Hematopoietic multipotent progenitor cell treated with erythropoietin and hydrocortisone succinate and interleukin-3 and kit ligand, for 6 days (in vitro differentiated cells): ENCODE data around the gene FOXP1.
"Not testable (repeated sequence)": the region's sequence is repeated elsewhere in the genome, so short reads cannot be mapped to it uniquely, and the experiment has no call there.

Source experiments
- DNase-seq: peaks from one replicate; pipeline ENCODE4 v3.0.0-alpha.2; 2015

FOXP1 gene

DNA sequence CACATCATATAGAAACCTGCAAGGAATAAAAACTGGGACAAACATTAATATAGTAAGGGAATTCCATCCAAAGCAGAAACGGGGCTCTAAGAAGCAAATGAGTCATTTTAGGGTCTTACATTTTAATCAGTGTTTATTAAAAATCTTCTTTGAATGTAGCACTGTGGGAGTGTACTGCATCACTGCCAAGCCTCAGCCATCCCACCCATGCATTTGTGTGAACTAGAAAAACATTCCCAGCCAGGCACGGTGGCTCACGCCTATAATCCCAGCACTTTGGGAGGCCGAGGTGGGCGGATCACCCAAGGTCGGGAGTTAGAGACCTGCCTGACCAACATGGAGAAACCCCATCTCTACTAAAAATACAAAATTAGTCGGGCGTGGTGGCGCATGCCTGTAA, 57.1 kb downstream of the FOXP1 start:
- DNase-seq: not testable (repeated sequence)

DNA sequence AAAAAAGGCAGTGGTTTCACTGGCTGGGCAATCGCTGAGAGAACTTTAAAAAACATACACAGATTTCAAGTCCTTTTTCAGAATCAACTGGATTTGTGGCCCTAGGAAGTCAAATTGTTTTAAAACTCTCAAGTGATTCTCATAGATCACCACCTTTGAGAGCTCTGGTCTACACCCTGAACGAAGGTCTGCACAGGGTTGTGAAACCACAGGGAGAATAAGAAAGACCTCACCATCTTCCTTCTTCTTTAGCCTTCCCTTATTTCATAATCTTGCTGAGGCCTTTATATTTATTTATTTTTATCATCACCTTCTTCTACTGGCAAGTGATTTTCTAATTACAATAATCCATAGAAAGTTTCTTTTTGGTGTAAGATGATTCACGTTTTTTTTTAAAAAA, 58.1 kb downstream of the FOXP1 start:
- peak; percentile 30 for DNase-seq

DNA sequence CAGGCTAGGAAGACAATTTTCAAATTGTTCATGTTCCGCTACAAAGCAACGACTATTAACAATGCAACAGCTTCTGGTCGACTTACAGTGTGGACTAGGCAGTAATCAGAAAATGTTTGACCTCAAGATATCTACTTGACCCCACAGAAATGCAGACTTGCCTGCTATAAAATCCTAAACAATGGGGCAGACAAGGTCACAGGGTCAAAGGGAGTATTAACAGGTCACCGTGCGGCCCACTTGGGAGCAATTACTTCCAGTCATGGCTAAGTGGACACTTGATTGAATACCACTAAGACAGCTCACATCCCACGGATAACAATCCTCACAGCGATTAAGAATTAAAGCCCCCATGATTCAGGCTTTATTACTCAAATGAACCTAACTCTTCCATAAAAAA, 58.9 kb downstream of the FOXP1 start:
- no peak for DNase-seq

DNA sequence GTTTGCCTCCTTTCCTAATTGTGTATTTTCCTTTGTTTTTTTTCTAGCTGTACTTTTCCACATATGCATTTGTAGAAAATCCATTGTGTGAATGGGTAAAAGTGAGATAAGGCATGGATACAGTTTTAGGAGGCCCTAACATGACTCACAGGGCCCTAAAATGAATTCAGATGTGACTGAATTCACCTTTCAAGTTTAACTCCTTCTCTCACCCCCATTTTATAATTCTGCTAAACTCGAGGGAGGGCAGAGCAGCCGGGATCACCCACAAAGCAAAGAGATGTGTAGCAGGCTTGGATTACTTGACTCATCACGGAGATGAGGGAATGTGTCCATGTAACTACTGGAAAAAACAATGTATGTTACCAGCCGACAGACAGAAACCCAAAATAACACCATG, 59.9 kb downstream of the FOXP1 start:
- no peak for DNase-seq

DNA sequence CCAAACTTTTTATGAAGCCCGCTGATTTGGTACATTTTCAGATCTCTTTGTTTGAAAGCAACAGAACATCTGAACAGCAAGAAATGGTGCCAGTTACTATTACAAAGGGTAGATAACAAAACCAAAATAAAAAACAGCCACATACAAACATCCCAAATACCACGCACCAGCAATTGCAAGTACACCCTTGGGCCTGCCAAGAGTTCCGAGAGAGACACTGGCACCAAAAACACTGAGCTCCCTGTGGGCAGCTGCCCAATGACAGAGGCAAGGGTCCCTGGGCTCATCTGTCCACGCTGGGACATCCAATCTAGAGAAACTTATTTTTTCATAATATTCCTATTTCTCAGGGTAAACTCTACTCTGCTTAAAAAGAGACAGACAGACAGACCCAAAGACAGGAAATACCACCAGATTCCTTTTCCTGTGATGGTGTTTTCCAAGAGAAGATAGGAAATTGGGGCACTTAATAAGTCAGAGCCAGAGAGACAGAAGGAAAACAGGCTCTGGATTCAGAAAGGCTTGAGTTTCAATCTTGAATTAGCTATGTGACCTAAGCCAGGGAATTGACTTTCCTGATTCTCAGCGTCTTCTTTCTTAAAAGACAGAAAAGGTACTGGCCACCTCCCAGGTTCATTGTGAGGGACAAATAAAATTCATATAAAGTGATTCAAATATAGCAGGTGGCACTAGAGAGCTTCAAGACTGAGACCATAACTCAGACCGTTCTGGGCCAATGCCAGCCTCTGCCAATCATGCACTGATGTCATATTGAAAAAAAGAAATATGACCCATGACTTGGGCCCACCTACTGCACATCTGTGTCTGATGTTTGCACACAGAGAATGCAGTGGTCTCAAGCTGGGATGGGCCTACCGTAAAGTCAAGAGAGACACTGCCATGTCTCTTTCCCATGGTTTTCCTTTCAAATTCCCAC, 61.3 kb downstream of the FOXP1 start:
- peak; percentile 30 for DNase-seq

DNA sequence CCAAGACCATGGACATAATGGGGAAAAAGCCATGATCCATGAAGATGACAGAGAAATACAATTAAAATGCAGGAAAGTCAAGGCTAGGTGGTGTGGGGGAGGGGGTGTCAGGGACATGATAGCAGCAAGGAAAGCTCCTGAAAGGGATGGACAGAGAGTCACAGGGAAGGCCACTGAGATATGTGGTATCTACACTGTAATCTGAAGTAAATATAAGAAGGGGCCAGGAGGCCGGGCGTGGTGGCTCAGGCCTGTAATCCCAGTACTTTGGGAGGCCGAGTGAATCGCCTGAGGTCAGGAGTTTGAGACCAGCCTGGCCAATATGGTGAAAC, 62.5 kb downstream of the FOXP1 start:
- no peak for DNase-seq

DNA sequence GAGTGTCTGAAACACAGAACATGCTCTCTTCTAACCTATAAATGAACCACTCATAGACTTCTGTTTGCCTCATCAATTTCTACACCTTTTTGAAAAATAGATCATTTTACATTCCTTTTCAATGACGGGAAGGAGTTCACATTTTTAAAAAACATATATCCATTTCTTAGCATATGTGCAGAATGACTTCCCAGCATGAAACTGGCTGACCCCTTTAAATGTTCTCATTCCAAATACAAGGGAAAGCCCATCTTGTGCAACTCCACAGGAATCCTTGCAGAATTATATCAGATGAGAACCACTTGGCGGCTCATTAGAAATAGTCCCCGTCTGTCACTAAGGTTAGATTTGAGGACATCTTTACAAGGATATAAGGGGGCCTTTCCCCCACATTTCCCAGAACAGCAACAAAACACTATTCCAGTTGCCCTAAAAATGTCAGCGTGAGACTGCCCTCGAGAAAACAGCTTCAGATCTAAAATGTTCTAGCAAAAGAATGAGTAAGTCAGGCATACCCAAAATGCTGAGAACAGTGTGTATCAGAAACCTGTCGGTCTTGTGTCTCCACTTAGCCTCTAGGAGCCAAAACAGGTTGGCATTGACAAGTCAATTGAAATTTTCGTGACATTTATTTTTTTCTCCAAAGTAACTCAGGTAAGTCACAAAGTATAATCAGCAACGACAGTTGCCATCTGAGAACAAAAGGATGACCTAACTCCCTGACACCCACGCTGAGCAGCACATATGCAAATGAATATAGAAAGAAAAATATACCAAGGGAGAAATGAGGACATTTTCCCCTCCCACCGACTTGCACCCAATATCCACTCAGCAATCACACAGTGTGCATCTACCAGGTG, 63.1 kb downstream of the FOXP1 start:
- no peak for DNase-seq

DNA sequence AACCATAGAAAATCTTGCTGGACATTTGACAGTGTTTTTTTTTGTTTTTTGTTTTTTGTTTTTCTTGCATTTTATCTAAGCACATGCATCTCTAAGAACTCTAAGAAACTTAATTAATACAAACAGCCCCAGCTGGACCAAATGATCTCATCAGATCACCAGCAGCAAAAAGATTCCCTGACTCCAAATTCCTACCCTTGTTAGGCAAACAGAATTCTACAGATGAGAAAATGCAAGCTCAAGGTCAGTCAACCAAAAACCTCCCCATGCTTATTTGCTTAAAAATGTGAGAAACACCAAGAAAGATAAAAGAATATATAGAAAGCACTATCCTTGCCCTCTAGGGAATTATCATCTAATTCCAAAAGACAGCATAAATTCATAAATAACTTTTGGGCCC, 65.4 kb downstream of the FOXP1 start:
- DNase-seq: no peak

DNA sequence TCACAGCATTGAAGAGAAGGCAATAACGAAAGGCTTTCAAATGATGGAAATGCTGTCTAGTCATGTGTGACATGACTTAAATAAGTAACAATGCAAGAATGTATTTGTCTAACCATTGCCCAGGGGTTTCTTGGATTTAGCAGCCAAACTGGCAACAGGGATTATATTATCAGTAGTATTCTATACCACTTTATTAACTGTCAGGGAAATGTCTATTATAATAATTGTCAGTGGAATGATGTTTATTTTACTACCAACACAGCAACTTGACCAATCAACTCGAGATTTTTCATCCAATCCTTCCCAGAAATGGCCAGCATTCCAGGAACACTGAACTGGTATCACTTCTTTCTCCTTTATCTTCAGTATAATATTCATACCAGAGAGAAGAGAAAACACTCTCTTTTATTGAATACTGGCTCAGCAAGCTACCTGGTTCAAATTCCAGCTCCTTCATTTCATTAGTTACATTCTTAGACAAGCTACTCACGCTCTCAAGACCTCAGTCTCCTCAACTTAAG, 66.2 kb downstream of the FOXP1 start:
- no peak for DNase-seq

DNA sequence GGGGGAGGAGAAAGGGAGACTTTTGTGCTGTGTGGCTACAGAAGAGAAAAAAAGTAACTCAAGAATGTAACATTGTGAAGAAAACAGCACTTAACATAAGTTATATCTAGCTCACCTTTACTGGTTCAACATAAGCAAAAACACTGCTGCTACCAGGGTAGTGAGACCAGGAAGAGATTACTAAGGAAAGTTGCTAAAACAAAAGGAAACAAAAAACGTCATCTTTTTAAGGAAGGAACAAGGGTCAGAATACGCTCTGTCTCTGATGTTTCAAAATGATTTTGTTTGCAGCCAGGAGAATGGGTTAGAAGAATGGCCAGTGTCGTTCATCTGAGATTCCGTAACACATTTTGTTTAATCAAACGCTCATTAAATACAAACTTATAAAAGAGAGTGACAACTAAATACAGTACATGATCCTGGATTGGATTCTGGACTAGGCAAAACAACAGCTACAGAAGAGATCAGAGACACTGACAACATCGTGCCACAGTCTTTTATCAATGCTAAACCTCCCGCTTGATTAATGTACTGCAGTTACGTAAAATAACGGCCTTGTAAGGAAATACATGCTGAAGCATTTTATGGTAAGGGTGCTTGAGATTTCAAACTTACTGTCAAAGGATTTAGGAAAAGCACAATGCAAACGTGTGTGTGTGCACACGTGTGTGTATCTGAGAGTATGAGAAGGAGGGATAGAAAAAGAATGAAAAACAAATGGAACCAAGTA, 67.7 kb downstream of the FOXP1 start:
- peak; percentile 55 for DNase-seq

DNA sequence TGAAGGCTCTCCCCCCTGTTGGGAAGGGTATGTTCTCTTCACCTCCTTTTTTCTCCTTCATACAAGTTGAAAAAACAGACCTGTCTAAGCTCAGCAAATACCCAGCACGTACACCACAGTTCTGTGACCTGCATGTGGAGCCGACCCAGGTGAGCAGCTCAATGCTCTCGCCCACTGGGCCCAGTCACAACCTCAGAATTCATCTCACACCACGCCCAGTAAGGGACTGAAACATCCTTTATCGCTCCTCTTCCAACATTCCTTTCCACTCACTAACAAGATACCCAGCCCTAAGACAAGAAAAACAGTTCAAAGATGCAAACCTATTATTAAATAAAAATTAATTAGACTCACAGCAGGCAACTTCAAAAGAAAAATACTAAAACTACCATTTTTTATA, 68.9 kb downstream of the FOXP1 start:
- no peak for DNase-seq

DNA sequence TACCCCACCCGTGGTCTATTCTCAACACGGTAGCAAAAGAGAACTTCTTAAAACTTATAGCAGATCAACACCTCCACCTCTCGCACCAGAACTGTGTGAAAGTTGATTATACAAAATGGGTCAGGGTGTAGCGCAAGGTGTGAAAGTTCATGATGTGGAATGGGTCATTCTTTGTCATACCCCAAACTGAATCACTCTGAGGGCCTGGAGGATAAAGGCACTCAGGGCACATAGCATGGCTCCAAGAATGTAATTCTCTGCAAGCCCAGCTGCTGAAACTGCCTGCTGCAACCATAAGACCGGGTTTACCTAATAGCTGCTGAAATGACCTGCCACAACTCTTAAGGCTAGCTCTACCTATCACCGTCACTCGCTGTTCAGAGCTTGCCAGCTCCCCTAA, 70.0 kb downstream of the FOXP1 start:
- no peak for DNase-seq

DNA sequence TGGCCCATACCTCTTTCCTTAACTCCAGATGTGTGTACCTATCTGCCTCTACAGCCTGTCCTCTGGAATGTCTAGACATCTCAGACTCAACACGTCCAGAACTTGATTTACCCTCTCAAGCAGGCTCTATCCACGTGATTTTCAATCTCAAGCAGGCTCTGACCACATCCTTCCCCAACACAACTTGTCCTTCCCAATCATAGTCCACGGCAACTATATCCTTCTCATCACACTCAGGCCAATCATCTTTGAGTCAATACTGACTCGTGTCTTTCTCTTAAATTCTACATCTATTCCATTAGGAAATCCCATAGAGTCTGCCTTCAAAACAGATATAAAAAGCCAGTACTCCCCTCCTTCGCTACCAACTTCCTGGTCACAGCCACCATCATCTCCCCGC, 70.4 kb downstream of the FOXP1 start:
- DNase-seq: no peak

DNA sequence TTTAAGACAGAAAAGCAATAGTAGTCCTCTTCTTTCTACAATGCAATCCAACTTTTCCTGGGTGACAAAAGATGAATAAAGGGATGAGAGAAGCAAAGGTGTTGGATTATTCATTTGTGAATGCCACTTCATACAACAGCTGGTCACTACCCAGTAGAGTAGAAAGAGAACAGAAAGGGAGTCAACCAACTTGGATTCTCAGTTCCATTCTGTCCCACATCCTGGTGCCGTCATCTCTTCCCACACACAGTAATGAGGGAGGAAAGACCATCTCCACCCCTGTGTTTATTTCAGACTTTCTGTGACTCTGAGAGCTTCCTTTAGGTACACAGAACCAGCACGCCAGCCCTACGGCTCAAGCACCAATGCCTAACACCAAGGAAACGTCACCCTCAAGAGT, 71.0 kb downstream of the FOXP1 start:
- DNase-seq: no peak

DNA sequence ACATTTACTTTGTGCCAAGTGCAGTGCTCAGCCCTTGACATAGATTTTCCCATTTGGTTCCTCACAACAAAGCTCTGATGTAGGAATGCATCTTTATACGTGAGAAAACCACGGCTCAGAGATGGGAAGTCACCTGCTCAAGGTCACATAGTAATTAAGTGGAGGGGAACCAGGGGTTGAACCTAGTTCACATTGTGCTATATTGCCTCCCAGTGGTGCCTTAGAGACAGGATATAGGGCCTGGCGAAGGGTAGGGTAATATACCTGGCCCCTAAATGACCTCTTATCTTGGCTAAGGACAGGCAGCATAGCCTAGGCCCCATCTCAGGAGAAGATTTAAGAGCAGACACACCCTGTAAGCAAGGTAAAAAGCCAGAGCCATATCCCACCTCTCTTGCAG, 71.5 kb downstream of the FOXP1 start:
- DNase-seq: peak; percentile 57

DNA sequence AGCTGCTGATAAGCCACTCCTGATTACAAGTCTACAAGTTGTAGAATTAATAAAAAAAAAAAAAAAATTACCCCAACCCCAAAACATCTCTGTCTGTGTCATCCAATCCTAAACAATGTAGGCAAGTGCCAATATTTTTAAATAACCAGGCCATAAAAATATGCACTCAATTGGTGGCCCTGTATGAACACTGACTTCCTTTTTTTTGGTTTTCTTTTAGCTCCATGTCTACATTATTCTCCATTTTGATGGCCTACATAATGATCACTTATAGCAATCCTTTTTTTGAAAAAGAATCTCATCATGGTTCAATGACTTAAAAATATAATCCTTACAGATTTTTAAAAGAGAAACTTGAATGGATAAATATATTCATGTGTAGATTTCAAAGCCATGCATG, 72.1 kb downstream of the FOXP1 start:
- DNase-seq: no peak

DNA sequence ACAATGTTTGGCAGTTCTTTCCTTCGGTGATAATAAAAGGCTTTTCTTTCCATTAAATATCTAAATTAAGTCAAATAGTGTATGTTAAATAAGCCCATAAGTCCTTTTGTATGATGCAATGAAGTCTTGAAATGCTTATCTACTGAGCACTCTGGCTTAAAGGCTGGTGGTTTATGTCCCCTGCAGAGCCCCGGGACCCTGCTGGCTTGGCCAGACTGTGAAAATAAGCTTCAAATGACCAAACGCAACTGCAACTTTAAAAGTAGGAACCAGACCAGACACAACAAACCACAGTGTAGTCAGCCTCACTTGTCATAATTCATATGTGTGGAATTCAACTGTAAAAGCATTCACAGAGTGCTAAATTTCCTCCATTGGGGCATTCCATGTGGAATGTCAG, 72.5 kb downstream of the FOXP1 start:
- DNase-seq: peak; percentile 44

DNA sequence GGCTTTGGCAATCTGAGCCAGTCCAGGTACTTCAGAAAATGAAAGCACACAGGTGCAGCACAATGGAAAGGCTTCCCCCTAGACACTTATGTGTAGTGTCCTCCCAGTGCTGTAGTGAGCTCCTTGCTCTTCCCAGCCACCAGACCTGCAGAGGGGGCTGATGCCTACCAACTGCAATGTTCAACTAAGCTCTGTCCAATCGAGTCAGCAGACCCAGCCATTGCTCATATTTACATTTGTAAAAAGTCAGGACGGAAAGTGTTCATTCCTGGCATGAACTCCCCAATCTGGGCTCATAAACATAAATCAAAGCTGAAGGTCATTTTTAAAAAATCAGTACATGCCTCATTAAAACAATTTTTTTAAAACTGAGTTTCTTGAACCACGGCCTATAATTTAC, 73.0 kb downstream of the FOXP1 start:
- no peak for DNase-seq

DNA sequence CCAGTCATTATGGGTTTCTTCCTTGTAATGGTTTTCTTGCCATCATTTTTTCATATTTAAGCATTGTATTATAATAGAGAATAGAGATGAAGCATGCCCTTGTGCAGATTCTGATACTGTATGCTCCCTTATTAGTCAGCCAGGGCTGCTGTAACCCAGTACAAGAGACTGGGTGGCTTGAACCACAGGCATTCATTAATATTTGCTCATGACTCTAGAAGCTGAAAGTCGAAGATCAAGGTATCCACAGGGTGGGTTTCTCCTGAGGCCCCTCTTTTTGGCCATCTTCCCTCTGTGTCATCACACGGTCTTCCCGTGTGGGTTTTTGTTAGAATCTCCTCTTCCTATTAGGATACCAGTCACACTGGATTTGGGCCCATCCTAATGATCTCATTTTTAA, 74.5 kb downstream of the FOXP1 start:
- DNase-seq: no peak

DNA sequence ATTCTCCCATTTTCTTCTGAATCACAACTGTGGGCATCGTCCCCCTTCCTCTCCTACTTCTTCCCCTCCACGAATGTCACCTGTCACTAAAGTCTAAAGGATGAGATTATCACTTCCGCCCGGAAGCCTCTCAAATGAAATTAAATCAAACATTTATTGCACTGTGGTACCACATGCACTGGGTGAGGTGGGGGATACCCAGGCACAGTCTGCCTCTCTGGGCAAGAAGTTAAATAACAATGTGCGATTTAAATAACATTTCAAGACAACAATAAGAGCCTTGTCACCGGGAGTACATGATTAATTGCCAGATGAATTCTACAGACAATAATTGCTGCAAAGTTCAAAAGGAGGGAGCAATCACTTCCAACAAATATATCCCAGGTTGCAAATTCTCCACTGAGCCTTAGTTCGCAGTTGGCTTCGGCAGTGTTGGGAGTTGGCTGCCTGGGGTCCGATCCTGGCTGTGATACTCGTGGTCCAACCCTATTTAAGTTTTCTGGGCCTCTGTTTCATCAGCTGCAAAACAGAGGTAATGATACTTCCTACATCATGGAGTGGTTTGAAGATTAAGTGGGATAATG, 77.7 kb downstream of the FOXP1 start:
- no peak for DNase-seq

DNA sequence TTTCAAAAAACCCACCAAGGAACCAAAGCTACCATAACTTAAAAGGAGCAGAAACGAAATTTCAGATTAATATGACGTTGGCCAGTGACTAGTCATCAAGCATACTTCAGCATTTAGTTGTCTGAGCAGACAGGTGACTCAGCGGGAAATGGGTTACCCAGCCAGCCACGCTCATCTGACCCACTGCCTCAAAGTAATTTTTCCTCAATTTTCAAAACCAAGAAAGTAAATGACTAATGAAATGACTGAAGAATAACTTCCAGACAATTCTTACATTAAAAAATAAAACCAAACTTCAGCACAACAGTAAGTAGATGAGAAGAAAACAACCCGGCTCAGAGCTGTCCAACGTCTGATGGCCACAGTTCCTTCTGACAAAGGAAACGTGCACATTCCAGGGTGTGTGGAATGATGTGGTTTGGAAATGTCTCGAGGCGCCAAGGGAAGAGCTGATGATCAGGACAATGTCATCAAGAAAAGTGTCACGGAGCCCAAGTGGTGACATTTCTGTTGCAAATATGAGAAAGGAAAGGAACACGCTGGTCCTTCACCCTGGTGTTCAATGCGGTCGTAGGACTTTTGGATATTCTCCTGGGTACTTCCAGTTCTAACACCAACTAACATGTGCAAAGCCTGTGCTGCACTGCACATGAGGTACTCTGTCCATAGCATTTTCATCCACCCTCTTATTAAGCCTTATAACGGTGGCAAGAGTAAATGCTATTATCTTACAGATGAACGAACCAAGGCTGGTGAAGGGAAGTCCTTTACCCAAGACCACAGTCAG, 79.1 kb downstream of the FOXP1 start:
- DNase-seq: no peak
